ENCODE results near the gene SEMA3F.

Gene SEMA3F

DNA sequence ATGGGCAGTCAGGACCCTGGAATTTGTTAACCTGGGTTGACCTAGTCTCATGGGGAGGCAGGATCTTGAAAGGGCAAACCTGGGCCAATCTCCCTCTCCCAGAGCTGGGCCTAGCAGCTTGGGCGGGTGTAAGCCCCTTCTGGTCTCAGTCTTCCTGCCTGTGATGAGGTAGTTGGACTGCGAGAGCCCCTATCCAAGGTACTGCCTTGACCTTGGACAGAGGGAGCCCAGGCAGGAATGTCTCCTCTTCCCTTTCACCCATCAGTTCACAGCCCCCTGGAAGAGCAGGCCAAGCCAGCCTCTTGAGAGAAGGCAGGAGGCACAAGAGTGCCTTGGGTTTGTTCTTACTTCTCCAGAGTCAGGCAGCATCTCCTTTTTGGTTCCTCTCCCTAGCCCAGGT, 24.7 kb upstream of the SEMA3F start:
- in situ Hi-C loops (cut with HindIII; ENCODE audit: low sequenced_read_pairs): no loop called here
- no peak for DNase-seq (ENCODE audit: low read depth, low spot score)
- no peak for TF ChIP-seq CTCF (IDR thresholded peaks at IDR 0.05; ENCODE audit: low read depth, low read length)
- H3K4me3 ChIP-seq (ENCODE audit: low read depth, low read length): no peak overlapping the region

DNA sequence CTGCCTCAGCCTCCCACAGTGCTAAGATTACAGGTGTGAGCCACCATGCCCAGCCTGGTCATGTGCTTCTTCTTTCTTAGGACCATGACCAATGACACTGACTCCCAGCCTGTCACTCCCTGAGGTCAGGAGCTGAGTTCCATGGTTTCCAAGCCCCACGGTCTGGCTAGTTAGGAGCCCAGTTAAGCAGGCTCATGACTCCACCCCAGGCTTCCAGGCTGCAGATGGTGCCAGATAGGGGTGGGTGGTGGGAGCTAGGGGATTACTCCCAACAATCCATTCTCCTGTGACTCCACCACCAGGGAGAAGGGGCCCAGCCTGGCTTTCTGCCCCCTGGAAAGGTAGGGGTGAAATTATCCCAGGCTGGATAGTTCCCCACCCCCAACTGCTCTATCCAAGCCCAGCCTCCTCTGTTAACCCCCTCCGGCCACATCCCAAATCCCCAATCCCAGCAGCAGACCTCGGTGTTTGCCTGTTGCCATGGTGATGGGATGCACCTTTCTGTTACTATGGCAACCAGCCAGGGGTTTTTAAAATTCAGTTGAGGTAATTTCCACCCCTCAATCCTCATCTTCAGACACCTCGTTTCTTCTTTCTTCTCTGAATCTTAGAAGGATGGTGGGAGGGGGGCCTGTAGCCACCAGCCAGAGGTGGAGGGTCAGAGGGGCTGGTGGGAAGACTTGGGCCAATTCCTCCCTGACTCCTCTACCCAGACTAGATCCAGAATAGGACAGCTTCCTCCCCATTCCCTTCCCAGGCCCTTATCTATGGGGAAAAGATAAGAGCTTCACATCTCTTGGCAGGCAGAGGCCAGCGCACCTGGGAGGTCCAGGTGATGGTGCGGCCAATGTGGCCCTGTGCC, 22.5 kb upstream of the SEMA3F start:
- no peak for TF ChIP-seq CTCF (IDR thresholded peaks at IDR 0.05; ENCODE audit: low read depth, low read length)
- DNase-seq (ENCODE audit: low read depth, low spot score): no peak
- no peak overlapping the region for H3K4me3 ChIP-seq (ENCODE audit: low read depth, low read length)
- in situ Hi-C loops (cut with HindIII; ENCODE audit: low sequenced_read_pairs): no loop called here

- TF ChIP-seq CTCF (IDR thresholded peaks at IDR 0.05; ENCODE audit: low read depth, low read length): no peak
- in situ Hi-C loops (cut with HindIII; ENCODE audit: low sequenced_read_pairs): no loop called here
- H3K4me3 ChIP-seq (ENCODE audit: low read depth, low read length): no peak overlapping the region
- DNase-seq (ENCODE audit: low read depth, low spot score): no peak
Observed at GRCh38 chr3:50133283-50133615, 21.9 kb upstream of the SEMA3F start.

GRCh38 chr3:50134367-50134766, 20.8 kb upstream of the SEMA3F start:
- no peak for DNase-seq (ENCODE audit: low read depth, low spot score)
- in situ Hi-C loops (cut with HindIII; ENCODE audit: low sequenced_read_pairs): no loop called here
- TF ChIP-seq CTCF (IDR thresholded peaks at IDR 0.05; ENCODE audit: low read depth, low read length): no peak
- H3K4me3 ChIP-seq (ENCODE audit: low read depth, low read length): no peak overlapping the region

GRCh38 chr3:50135964-50136363, 19.2 kb upstream of the SEMA3F start:
- TF ChIP-seq CTCF (IDR thresholded peaks at IDR 0.05; ENCODE audit: low read depth, low read length): no peak
- no peak for DNase-seq (ENCODE audit: low read depth, low spot score)
- no peak overlapping the region for H3K4me3 ChIP-seq (ENCODE audit: low read depth, low read length)
- in situ Hi-C loops (cut with HindIII; ENCODE audit: low sequenced_read_pairs): no loop called here

DNA sequence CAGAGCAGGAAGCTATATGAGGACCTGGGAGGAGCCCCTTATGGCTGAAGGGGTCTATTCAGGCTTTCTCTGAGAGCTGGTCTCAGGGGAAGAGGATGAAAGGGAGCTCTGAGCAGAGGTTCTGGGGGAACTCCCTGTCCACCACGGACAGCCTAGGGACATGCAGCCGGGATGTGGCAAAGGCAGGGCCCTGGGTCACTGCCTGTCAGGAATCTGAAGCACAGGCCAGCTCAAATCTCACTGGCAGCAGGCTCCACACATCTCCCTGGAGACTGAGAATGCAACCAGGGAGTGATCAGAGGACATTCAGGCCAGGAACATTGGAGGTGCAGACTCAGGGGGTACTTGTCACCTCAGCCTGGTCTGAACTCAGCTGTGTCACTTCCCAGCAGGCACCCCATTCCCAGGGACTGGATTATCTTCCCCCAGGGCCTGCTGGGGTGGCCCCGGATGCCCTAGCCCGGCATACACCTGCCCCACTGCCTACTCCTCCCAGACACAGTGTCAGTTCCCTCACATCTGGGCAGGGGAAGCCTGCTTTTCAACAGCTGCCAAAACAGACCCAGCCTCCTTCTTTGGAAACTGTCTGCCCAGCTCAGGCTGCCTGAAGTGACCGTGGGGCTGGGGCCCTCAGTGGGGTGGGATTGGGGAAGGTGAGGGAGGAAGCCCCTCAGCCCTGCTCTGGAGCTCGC, 18.3 kb upstream of the SEMA3F start:
- H3K4me3 ChIP-seq (ENCODE audit: low read depth, low read length): no peak overlapping the region
- in situ Hi-C loops (cut with HindIII; ENCODE audit: low sequenced_read_pairs): no loop called here
- no peak for TF ChIP-seq CTCF (IDR thresholded peaks at IDR 0.05; ENCODE audit: low read depth, low read length)
- no peak for DNase-seq (ENCODE audit: low read depth, low spot score)

All from astrocyte of the spinal cord (primary cell).